Measurements from ENCODE around the gene HIGD2A.

HIGD2A gene

DNA sequence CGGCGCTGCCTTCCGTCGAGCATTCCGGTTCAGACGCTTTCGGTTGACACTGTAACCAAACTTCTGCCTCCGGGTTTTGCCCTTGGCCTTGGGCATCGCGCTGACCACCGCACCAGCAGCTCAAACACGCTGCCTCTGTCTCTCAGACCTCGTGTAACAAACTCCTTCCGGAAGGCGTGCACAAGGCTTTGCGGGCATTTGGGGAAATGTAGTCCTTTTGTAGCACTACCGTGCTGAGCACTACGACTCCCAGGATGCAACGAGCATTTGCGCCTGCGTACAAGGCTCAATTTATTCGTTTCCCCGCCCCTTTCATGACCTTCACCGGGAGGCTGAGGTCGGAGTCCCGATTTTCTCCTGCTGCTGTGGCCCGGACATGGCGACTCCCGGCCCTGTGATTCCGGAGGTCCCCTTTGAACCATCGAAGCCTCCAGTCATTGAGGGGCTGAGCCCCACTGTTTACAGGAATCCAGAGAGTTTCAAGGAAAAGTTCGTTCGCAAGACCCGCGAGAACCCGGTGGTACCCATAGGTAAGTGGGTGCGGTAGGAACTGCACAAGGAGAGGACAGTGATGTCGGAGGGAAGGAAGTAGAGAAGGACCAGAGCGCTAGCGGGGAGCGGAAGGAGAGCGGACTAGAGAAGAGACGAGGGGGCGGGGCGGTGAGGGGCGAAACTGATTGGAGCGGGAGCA, at the start of gene HIGD2A, which contains the start of gene NOP16:
TSS of gene HIGD2A (plus strand) at position 308 of the 691 bp plus-strand sequence. CDS start at position 377, 69 bp downstream.
TSS of gene NOP16 (minus strand) at position 155 of the 691 bp plus-strand sequence. CDS start at position 96, 59 bp downstream.
- DNase-seq: peak; percentile 99

GRCh38 chr5:176339304-176339703, 49.2 kb upstream of the HIGD2A start:
- no peak for DNase-seq

DNA sequence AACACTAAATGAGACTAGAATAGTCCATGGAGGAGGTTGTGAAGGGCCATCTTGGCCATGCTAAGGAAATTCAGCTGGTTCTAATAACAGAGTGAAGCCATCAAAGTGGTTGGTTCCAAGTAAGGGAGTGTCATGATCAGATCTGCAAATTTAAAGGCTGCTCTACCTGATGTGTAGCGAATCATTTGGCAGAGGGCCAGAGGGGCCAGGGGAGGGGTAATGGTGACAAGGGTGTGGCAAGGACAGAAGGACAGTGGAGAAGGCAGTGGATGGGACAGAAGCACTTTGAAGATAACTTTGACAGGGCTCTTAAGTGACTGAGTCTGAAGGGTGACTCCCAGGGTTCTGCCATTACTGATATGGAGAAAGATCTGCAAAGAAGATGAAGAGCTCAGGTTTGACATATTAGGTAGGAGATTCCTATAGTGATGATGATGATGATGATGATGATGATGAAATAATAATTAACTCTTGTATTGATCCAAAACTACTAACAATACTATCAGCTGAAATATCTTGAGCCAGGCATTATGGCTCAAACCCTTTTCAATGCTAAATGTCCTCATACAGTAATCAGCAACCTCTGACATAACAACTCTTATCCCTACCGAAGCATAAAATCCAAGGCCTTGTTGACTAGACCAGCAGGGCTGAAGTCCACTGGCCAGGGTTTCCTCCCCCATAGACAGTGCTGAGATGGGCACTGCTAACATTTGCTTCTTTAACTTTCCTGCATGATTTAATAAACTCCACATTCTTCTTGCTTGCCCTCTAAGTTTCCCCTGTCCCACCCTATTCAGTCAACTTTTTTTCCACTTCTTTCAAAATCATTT, 47.0 kb upstream of the HIGD2A start:
- no peak for DNase-seq

GRCh38 chr5:176342158-176342483, 46.4 kb upstream of the HIGD2A start:
- DNase-seq: no peak

- no peak for DNase-seq
Measured at GRCh38 chr5:176342766-176343458, 45.6 kb upstream of the HIGD2A start.

- DNase-seq: no peak
Measured at GRCh38 chr5:176350416-176350815, 38.1 kb upstream of the HIGD2A start.

GRCh38 chr5:176352116-176352878, 36.3 kb upstream of the HIGD2A start:
- no peak for DNase-seq

DNA sequence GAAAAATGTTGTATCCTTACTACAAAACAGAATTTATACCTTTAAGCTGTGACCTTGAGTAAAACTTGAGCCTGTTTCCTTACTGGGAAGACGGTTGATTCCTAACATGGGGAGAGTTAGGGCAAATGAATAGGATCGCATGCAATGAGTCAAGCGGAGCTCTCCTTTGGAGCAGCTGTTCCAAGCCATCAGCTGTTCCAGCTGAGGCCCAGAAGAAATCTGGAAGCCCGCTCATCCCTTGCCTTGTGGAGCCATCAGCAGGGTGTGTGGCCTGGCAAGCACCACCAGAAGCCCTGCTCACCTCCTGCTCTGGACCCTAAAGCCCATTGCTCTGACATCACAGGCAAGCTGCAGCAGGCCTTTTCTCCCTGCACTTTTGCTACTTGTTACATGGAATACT, 35.0 kb upstream of the HIGD2A start:
- no peak for DNase-seq

DNA sequence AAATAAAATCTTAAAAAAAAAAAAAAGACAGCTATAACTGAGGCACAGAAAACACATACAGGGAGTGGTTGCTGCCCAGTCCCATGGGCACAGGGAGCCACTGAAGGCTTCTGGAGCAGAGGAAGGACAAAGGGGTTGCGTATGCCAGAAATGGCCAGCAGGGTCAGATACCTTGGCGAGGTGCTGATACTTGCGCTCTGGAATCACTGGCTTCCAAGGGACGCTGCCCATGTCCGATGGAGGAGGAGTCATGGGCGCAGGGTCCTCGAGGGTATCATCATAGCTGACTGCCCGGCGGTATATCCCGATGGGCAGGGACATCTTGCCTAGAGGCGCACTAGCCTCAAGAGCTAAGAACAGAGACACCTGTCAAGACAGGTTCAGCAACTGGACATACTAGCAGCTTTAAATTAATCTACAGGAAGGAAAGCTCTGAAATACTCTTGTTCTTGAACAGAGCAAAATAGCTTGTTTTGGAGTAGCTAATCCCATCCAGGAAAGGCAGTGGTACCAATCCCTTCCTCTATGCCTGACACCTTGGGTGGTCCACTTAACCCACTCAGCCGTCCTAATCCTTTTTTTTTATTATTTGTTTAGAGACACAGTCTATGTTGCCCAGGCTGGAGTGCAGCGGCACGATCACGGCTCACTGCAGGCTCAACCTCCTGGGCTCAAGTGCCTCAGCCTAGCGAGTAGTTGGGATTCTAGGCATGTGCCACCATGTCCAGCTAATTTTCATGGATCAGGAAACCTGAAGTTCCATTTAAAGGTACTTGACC, 33.0 kb upstream of the HIGD2A start:
- no peak for DNase-seq

GRCh38 chr5:176356179-176356566, 32.4 kb upstream of the HIGD2A start:
- no peak for DNase-seq

DNA sequence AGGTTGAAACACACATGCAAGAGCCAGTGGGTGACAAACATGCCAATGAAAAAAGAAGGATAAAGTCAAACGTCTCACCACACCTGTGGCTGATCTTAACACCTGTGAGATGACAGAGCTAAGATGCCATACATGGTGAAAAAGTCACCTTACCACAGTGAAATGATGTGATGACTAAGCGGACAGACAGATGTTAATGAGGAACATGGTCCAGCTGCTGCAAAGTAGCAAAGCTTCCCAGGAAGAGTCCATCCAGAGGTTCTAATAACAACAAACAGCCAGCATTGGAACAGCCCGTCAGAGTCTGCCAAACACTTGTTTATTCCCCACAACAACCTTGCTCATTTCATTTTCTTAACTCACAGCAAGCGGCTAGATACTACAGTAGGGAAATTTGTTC, 28.9 kb upstream of the HIGD2A start:
- DNase-seq: no peak

GRCh38 chr5:176360894-176361436, 27.6 kb upstream of the HIGD2A start:
- no peak for DNase-seq

- DNase-seq: peak; percentile 95 to 96
Measured at GRCh38 chr5:176361437-176362232, 26.9 kb upstream of the HIGD2A start, which contains the start of gene KIAA1191. Gene KIAA1191 (minus strand): TSS chr5:176361764. CDS start chr5:176359508, 2,256 bp downstream.

GRCh38 chr5:176362233-176362490, 26.4 kb upstream of the HIGD2A start:
- DNase-seq: no peak

DNA sequence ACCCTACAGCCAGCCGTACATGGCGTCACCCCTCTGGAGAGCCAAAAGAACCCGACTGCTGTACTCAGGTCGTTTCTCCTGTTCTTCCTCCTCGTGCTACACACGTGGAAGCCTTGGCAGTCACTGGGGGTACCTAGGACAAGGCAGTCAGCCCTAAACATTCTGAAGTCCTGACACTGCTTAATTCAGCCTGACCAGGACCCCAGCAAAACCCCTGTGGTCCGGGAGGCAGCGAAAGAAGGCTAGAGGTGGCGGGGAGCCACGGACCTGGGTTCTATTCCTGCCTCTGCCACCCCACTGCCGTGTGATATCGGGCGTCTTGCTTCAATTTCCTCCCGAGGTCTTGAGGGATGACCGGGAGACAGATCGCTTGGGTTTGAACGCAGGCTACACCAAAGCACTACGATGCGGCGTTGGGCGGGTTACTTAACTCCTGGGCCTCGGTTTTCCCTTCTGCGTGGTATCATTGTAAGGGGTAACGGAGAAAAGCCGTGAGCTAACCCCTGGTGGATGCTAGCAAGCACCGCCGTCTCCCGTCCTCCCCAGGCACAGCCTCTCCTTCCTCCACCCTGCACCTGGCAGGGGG, 23.7 kb upstream of the HIGD2A start:
- no peak for DNase-seq

GRCh38 chr5:176365351-176366231, 23.0 kb upstream of the HIGD2A start, which contains the start of gene ARL10:
Gene ARL10 (plus strand): TSS chr5:176365487. CDS start chr5:176365564, 77 bp downstream.
- peak; percentile 45 to 57 for DNase-seq

DNA sequence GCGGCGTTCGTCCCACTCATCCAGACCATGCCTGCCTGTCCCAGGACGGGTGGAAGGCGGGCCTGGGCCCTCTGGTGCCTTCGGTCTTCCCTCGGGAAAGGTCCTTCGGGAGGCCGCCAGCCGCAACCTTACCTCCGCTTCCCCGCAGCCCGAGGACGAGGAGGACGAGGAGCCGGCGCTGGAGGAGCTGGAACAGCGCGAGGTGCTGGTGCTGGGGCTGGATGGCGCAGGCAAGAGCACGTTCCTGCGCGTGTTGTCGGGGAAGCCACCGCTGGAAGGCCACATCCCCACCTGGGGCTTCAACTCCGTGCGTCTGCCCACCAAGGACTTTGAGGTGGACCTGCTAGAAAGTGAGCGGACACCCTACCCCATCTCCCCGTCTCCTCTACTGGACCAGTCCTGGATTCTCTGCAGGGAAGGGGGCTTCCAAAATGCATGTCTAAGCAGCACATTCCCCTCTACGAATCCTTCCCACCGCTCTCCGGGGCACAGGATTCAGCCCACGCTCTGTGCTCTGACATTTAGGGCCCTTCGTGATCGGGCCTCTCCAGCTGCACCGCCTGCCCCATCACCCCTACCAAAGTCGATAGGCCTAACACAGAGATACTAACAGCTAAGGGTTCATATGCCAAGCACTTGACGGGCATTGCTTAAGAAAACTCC, 22.2 kb upstream of the HIGD2A start:
- DNase-seq: no peak

- no peak for DNase-seq
Measured at GRCh38 chr5:176368726-176369125, 19.8 kb upstream of the HIGD2A start.

Data from CD4-positive, alpha-beta T cell treated with Interleukin-4 for 1 hour (primary cell).